ENCODE measurements around the gene DMRTB1.

The DMRTB1 gene

GRCh38 chr1:53435151-53435550 lies 24.0 kb upstream of the DMRTB1 start:
- H4K20me1 ChIP-seq (ENCODE audit: insufficient read depth, low read length), result no peaks in the 10 kb centered on the region
- H3K27me3 ChIP-seq (ENCODE audit: low read depth, low read length), result peaks cover 15% of the 10 kb centered on the region
- H3K4me1 ChIP-seq (ENCODE audit: low read length), result no peaks in the 10 kb centered on the region
- no peak for TF ChIP-seq CTCF (IDR thresholded peaks at IDR 0.05; ENCODE audit: low read depth, low read length)
- no peak for TF ChIP-seq EZH2phosphoT487 (IDR thresholded peaks at IDR 0.05; ENCODE audit: low read depth)
- H3K36me3 ChIP-seq (replicated peaks; ENCODE audit: low read depth, low read length), result no peaks in the 10 kb centered on the region
- no peak overlapping the region for H3K4me3 ChIP-seq (ENCODE audit: low read length)
- no peak overlapping the region for H3K9ac ChIP-seq (ENCODE audit: low read length)
- no peak overlapping the region for H2AFZ ChIP-seq (ENCODE audit: low read depth, low read length)
- H3K9me3 ChIP-seq (ENCODE audit: insufficient read depth, low read length), result no peaks in the 10 kb centered on the region
- no peak overlapping the region for H3K27ac ChIP-seq (ENCODE audit: low read length)
- no peak overlapping the region for H3K4me2 ChIP-seq (ENCODE audit: low read length)
- no peaks in the 10 kb centered on the region for H3K79me2 ChIP-seq (ENCODE audit: low read length)

- no peaks in the 10 kb centered on the region for H4K20me1 ChIP-seq (ENCODE audit: insufficient read depth, low read length)
- no peak overlapping the region for H3K4me3 ChIP-seq (ENCODE audit: low read length)
- peaks cover 15% of the 10 kb centered on the region for H3K27me3 ChIP-seq (ENCODE audit: low read depth, low read length)
Measured at GRCh38 chr1:53438427-53439336, 20.5 kb upstream of the DMRTB1 start.

GRCh38 chr1:53439337-53440207 lies 19.6 kb upstream of the DMRTB1 start:
- TF ChIP-seq EZH2phosphoT487 (IDR thresholded peaks at IDR 0.05; ENCODE audit: low read depth) (no peak), CTCF (IDR thresholded peaks at IDR 0.05; ENCODE audit: low read depth, low read length) (no peak)
- Histone ChIP-seq H3K27me3 (ENCODE audit: low read depth, low read length) (peaks cover 15% of the 10 kb centered on the region), H4K20me1 (ENCODE audit: insufficient read depth, low read length) (no peaks in the 10 kb centered on the region), H3K4me3 (ENCODE audit: low read length) (no peak overlapping the region), H3K27ac (ENCODE audit: low read length) (no peak overlapping the region), H3K79me2 (ENCODE audit: low read length) (no peaks in the 10 kb centered on the region), H3K9ac (ENCODE audit: low read length) (no peak overlapping the region), H2AFZ (ENCODE audit: low read depth, low read length) (no peak overlapping the region), H3K9me3 (ENCODE audit: insufficient read depth, low read length) (no peaks in the 10 kb centered on the region), H3K4me1 (ENCODE audit: low read length) (no peaks in the 10 kb centered on the region), H3K36me3 (replicated peaks; ENCODE audit: low read depth, low read length) (no peaks in the 10 kb centered on the region), H3K4me2 (ENCODE audit: low read length) (no peak overlapping the region)

More at GRCh38 chr1:53438427-53439336, 20.5 kb upstream of the DMRTB1 start:
- H3K27ac ChIP-seq (ENCODE audit: low read length), result no peak overlapping the region
- H3K36me3 ChIP-seq (replicated peaks; ENCODE audit: low read depth, low read length), result no peaks in the 10 kb centered on the region
- H3K9me3 ChIP-seq (ENCODE audit: insufficient read depth, low read length), result no peaks in the 10 kb centered on the region
- no peak overlapping the region for H2AFZ ChIP-seq (ENCODE audit: low read depth, low read length)
- H3K9ac ChIP-seq (ENCODE audit: low read length), result no peak overlapping the region
- no peak overlapping the region for H3K4me2 ChIP-seq (ENCODE audit: low read length)
- H3K79me2 ChIP-seq (ENCODE audit: low read length), result no peaks in the 10 kb centered on the region
- no peaks in the 10 kb centered on the region for H3K4me1 ChIP-seq (ENCODE audit: low read length)
- TF ChIP-seq EZH2phosphoT487 (IDR thresholded peaks at IDR 0.05; ENCODE audit: low read depth), result no peak
- TF ChIP-seq CTCF (IDR thresholded peaks at IDR 0.05; ENCODE audit: low read depth, low read length), result no peak

GRCh38 chr1:53440633-53441032 lies 18.6 kb upstream of the DMRTB1 start:
- H3K9me3 ChIP-seq (ENCODE audit: insufficient read depth, low read length), result no peaks in the 10 kb centered on the region
- no peaks in the 10 kb centered on the region for H3K36me3 ChIP-seq (replicated peaks; ENCODE audit: low read depth, low read length)
- no peaks in the 10 kb centered on the region for H3K4me1 ChIP-seq (ENCODE audit: low read length)
- H2AFZ ChIP-seq (ENCODE audit: low read depth, low read length), result no peak overlapping the region
- H3K27me3 ChIP-seq (ENCODE audit: low read depth, low read length), result peaks cover 15% of the 10 kb centered on the region
- no peak overlapping the region for H3K4me3 ChIP-seq (ENCODE audit: low read length)
- H3K27ac ChIP-seq (ENCODE audit: low read length), result no peak overlapping the region
- H3K79me2 ChIP-seq (ENCODE audit: low read length), result no peaks in the 10 kb centered on the region
- no peak overlapping the region for H3K9ac ChIP-seq (ENCODE audit: low read length)
- TF ChIP-seq EZH2phosphoT487 (IDR thresholded peaks at IDR 0.05; ENCODE audit: low read depth) (no peak), CTCF (IDR thresholded peaks at IDR 0.05; ENCODE audit: low read depth, low read length) (no peak)
- H3K4me2 ChIP-seq (ENCODE audit: low read length), result no peak overlapping the region
- no peaks in the 10 kb centered on the region for H4K20me1 ChIP-seq (ENCODE audit: insufficient read depth, low read length)
